ENCODE data around the gene LIMK2.

DNA sequence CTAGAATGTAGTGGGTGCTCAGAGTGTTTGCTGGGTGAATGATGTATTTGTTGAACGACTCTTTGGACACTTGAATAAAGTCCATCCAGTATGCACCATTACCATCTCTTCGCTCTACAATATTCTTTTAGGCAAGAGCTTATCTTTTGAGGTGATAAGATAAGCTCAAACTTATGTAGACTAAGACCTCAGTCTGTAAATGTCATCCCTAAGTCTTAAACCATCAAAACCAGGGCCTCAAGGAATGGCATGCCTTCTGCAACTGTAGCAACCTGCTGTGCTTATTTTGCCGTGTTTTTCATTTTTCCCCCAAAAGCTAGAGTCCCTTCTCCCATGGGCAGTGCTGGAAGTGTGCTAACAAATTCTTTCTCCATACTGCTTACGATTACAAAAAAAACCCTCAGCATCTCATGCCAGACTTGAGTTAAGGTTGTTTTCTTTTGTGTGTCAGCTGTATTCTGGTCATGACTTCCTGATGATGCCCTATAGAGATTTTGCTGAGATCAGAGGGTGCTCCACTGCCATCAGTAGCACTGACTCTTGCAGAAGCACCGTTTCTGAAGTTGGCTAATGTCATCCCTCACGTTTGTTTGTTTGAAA is 27.8 kb downstream of the LIMK2 start:
- no peak for TF ChIP-seq EZH2 (IDR thresholded peaks at IDR 0.05; ENCODE audit: low read length)
- no peak for TF ChIP-seq CTCF (optimal IDR thresholded peaks at IDR 0.05 in 1 of 3, IDR thresholded peaks at IDR 0.05 in 1 of 3, conservative IDR thresholded peaks at IDR 0.05 in 1 of 3; ENCODE audit: extremely low read depth in 1 of 3, insufficient read depth in 2 of 3, low read length in 3 of 3)
